A549 treated with AZD9567 at 1 μM for 4 hours (cell line): Measurements from ENCODE around the gene OR2G2. TPM values are rescaled to one million over a fixed set of nuclear protein-coding genes. Genes with fewer than 3 reads are reported as not detected.

ENCODE experiments used
- total RNA-seq: library from RNA; stranded (reverse); fragments of 200-300 nt; extraction: Qiagen RNA extraction; gene quantifications from 5 replicates; pipeline ENCODE4 v1.2.3, GENCODE V29; 2022; ENCODE audit not compliant: insufficient read depth

The OR2G2 gene, protein sequence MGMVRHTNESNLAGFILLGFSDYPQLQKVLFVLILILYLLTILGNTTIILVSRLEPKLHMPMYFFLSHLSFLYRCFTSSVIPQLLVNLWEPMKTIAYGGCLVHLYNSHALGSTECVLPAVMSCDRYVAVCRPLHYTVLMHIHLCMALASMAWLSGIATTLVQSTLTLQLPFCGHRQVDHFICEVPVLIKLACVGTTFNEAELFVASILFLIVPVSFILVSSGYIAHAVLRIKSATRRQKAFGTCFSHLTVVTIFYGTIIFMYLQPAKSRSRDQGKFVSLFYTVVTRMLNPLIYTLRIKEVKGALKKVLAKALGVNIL
- not detected in 5 replicates for total RNA-seq

DNA sequence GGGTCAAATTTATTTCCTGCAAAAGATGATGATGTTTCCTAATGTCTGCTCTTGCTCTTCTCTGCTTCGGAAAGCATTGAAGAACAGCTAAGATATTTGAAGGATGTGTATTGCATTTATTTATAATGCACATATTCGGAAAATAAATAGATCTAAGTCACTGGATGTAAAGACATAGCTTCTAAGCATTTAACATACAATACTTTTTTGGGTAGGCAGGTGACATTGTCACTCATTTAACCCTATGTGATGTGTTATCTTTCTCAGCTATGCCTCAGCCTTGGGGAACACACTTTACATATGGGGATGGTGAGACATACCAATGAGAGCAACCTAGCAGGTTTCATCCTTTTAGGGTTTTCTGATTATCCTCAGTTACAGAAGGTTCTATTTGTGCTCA lies at the start of gene OR2G2:
Gene OR2G2, plus strand, starts transcription at position 301 of the 400 bp plus-strand sequence. Its CDS starts 0 bp downstream, at position 301.

DNA sequence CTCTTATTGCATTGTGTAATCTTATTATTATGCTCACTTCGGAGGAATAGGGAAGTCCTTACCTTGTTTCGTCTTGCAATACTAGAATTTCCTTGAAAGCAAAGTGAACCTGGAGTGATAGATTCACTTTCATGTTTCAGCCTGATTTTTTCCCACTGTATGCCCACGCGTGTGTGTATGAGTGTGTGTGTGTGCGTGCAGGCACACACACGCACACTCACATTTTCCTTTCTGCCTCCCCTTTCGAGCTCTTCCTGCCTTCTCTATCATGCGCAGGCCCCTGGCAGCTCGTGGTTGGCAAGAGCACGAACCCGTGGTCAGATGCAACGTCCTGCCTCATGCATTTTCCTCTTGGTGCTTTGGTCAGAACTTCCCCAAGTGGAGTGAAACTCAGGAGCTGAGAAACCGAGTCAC lies 39.4 kb upstream of the OR2G2 start, which contains the start of gene GCSAML:
Gene GCSAML, plus strand, starts transcription at position 366 of the 414 bp plus-strand sequence. CDS start 58 bp downstream, outside the sequence.

DNA sequence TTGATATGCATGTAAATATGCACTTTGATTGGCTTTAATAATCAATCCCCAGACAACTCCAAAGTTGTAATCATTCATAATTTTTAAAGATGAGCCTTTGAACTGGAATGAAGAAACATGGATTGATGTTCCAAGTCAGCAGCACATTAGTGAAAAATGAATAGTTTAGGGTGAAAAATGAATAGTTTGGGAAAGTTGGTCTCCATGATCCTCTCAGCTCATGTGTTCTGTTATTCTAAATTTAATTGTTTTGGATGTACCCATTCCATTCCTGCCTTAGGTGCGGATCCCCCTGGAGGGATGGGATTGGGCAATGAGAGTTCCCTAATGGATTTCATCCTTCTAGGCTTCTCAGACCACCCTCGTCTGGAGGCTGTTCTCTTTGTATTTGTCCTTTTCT lies 17.1 kb downstream of the OR2G2 start, which contains the start of gene OR2G3:
Gene OR2G3, plus strand, starts transcription at position 301 of the 400 bp plus-strand sequence. Its CDS starts 0 bp downstream, at position 301.

Other genes with a start within 250 kb of the OR2G2 start
- gene NLRP3, start 172.2 kb upstream of the OR2G2 start, total RNA-seq = not detected in 5 replicates
- not detected in 5 replicates for gene OR2B11, start 130.3 kb upstream of the OR2G2 start, total RNA-seq
- gene OR2C3, start 51.9 kb upstream of the OR2G2 start, total RNA-seq = not detected in 5 replicates
- not detected in 5 replicates for gene GCSAML, start 39.2 kb upstream of the OR2G2 start, total RNA-seq
- not detected in 5 replicates for gene OR2G3, start 17.2 kb downstream of the OR2G2 start, total RNA-seq
- gene OR13G1, start 91.4 kb downstream of the OR2G2 start, total RNA-seq = not detected in 5 replicates
- not detected in 5 replicates for gene OR6F1, start 128.3 kb downstream of the OR2G2 start, total RNA-seq
- not detected in 5 replicates for gene OR14K1, start 150.3 kb downstream of the OR2G2 start, total RNA-seq
- gene OR14A2, start 159.8 kb downstream of the OR2G2 start, total RNA-seq = not detected in 5 replicates
- gene OR1C1, start 172.2 kb downstream of the OR2G2 start, total RNA-seq = not detected in 5 replicates
- not detected in 5 replicates for gene OR14A16, start 235.8 kb downstream of the OR2G2 start, total RNA-seq